B cell (primary cell): ENCODE data around the gene MYH7. TPM values are rescaled to one million over a fixed set of nuclear protein-coding genes. Genes with fewer than 3 reads are reported as not detected.

Experiments
- ATAC-seq: fragments of 200-7000 bp; cut with Tn5 transposase; one replicate; pipeline ENCODE4 v1.10.0; 2021; ENCODE audit warnings: low read depth, mild to moderate bottlenecking, moderate number of reproducible peaks, moderate library complexity
- CTCF ChIA-PET: fragments of 350-600 bp; sonication (Branson Sonifier 250); formaldehyde crosslinking; loops from one replicate; lab custom pipeline; 2021; ENCODE audit warnings: antibody characterized with exemption, inconsistent platforms; lab: Charles Lee
- POLR2A ChIA-PET: fragments of 350-600 bp; sonication (Branson Sonifier 250); formaldehyde crosslinking; loops from one replicate; lab custom pipeline; 2021; ENCODE audit warnings: antibody characterized with exemption; lab: Charles Lee
- DNase-seq: peaks from one replicate; pipeline ENCODE4 v3.0.0; 2013
- H2AFZ ChIP-seq: 2 replicates; pipeline ENCODE4 v1.6.1; 2012; ENCODE audit warnings: mild to moderate bottlenecking, low read depth, low read length; ENCODE audit not compliant: insufficient read depth, poor library complexity, severe bottlenecking
- H3K27ac ChIP-seq, 2 donors: 1 replicate in 1 of 2; 2 replicates in 1 of 2; pipeline ENCODE4 v1.5.1; 2012 to 2013; ENCODE audit warnings: low read length in 2 of 2, mild to moderate bottlenecking in 2 of 2, moderate library complexity in 1 of 2
- H3K27me3 ChIP-seq, 4 experiments: fragments of 200-600 bp in 1 of 4; sonication (generic) in 1 of 4; replicated peaks in 1 of 4; 1 replicate in 2 of 4; 2 replicates in 2 of 4; pipeline versions ENCODE4 v1.6.1 to v1.7.0; 2013 to 2016; ENCODE audit warnings: low read length in 3 of 4, mild to moderate bottlenecking in 2 of 4, mixed read lengths in 1 of 4, moderate library complexity in 1 of 4; ENCODE audit not compliant: insufficient read depth in 4 of 4, control insufficient read depth in 3 of 4; ENCODE audit errors: control extremely low read depth in 1 of 4
- H3K36me3 ChIP-seq, 2 experiments: replicated peaks in 1 of 2; 1 replicate in 1 of 2; 2 replicates in 1 of 2; pipeline versions ENCODE4 v1.6.1 to v1.7.1; 2013; ENCODE audit warnings: low read length in 1 of 2; ENCODE audit not compliant: insufficient read depth in 2 of 2, control insufficient read depth in 1 of 2; ENCODE audit errors: control extremely low read depth in 1 of 2, extremely low read depth in 1 of 2
- H3K4me1 ChIP-seq, 2 donors: fragments of 200-600 bp in 1 of 2; sonication (generic) in 1 of 2; 1 replicate in 1 of 2; 2 replicates in 1 of 2; pipeline versions ENCODE4 v1.5.1 to v1.6.1; 2013 to 2017; ENCODE audit warnings: low read length in 2 of 2; ENCODE audit not compliant: control insufficient read depth in 2 of 2, insufficient read depth in 2 of 2
- H3K4me2 ChIP-seq: replicated peaks from 2 replicates; pipeline ENCODE3; 2012; ENCODE audit warnings: mild to moderate bottlenecking, low read depth, low read length; ENCODE audit not compliant: poor library complexity, severe bottlenecking
- H3K4me3 ChIP-seq, 5 experiments: fragments of 200-600 bp in 1 of 5; sonication (generic) in 1 of 5; 1 replicate in 3 of 5; 2 replicates in 2 of 5; pipeline versions ENCODE4 v1.5.1 to v1.7.0; 2011 to 2016; ENCODE audit warnings: low read length in 4 of 5, mild to moderate bottlenecking in 4 of 5, low read depth in 2 of 5, control low read depth in 1 of 5, moderate library complexity in 1 of 5; ENCODE audit not compliant: insufficient read depth in 1 of 5; ENCODE audit errors: control extremely low read depth in 1 of 5, extremely low read depth in 1 of 5
- H3K79me2 ChIP-seq: fragments of 200-600 bp; sonication (generic); one replicate; pipeline ENCODE4 v1.6.0; 2016; ENCODE audit warnings: low read length; ENCODE audit not compliant: control insufficient read depth, insufficient read depth
- H3K9ac ChIP-seq: fragments of 200-600 bp; sonication (generic); 2 replicates; pipeline ENCODE4 v1.6.1; 2017; ENCODE audit warnings: mild to moderate bottlenecking, low read length, moderate library complexity
- H3K9me3 ChIP-seq, 3 donors: one replicate each; pipeline versions ENCODE4 v1.6.1 to v1.7.1; 2013; ENCODE audit warnings: low read length in 2 of 3; ENCODE audit not compliant: control insufficient read depth in 2 of 3, insufficient read depth in 1 of 3; ENCODE audit errors: control extremely low read depth in 1 of 3
- H4K20me1 ChIP-seq: 2 replicates; pipeline ENCODE4 v1.6.0; 2012; ENCODE audit warnings: mild to moderate bottlenecking, low read length; ENCODE audit not compliant: insufficient read depth, control insufficient read depth, poor library complexity, severe bottlenecking
- H3K27ac Mint-ChIP-seq: one replicate; pipeline ENCODE4 v1.8.0; 2021; ENCODE audit warnings: mixed read lengths
- H3K27me3 Mint-ChIP-seq: one replicate; pipeline ENCODE4 v1.8.0; 2021; ENCODE audit warnings: mixed read lengths
- H3K4me1 Mint-ChIP-seq: one replicate; pipeline ENCODE4 v1.8.0; 2021; ENCODE audit warnings: mixed read lengths
- H3K4me3 Mint-ChIP-seq: one replicate; pipeline ENCODE4 v1.8.0; 2021; ENCODE audit warnings: mixed read lengths
- H3K9me3 Mint-ChIP-seq: one replicate; pipeline ENCODE4 v1.8.0; 2022; ENCODE audit warnings: mixed read lengths; ENCODE audit not compliant: insufficient read depth
- CTCF ChIP-seq: fragments of 200-600 bp; IDR thresholded peaks from one replicate; pipeline ENCODE4 v1.8.0; 2022; ENCODE audit warnings: antibody characterized with exemption, mild to moderate bottlenecking
- EZH2 ChIP-seq: IDR thresholded peaks from 2 replicates; pipeline ENCODE4 v1.6.1; 2012; ENCODE audit warnings: borderline replicate concordance, low read depth, mild to moderate bottlenecking, moderate library complexity, low read length; ENCODE audit not compliant: insufficient read depth, poor library complexity, severe bottlenecking
- WGBS: methylation state at CpG from one replicate; pipeline ENCODE4 v1.1.5; 2013; ENCODE audit warnings: missing lambda C conversion rate; ENCODE audit not compliant: insufficient coverage; 5-methylcytosine and 5-hydroxymethylcytosine counted together
- intact Hi-C: fragments of 100-400 bp; cut with micrococcal nuclease; formaldehyde crosslinking; loops from one replicate; pipeline ENCODE4 v1.10.0; 2022
- polyA plus RNA-seq: library from polyadenylated mRNA; depleted of rRNA; stranded (reverse); fragments of >200 nt; gene quantifications from 2 replicates; pipeline ENCODE4 v1.2.3, GENCODE V29; 2012
- total RNA-seq, 2 donors: library from RNA; stranded (reverse); fragments of 120-200 nt in 1 of 2; gene quantifications; 1 replicate in 1 of 2; 2 replicates in 1 of 2; pipeline versions ENCODE4 v1.2.3 to v1.2.4, GENCODE V29; 2013 to 2022

MYH7 gene
- total and polyA plus RNA-seq, 2 donors (not counting 1 experiment from before 2014, with no cell fraction given) = not detected

DNA sequence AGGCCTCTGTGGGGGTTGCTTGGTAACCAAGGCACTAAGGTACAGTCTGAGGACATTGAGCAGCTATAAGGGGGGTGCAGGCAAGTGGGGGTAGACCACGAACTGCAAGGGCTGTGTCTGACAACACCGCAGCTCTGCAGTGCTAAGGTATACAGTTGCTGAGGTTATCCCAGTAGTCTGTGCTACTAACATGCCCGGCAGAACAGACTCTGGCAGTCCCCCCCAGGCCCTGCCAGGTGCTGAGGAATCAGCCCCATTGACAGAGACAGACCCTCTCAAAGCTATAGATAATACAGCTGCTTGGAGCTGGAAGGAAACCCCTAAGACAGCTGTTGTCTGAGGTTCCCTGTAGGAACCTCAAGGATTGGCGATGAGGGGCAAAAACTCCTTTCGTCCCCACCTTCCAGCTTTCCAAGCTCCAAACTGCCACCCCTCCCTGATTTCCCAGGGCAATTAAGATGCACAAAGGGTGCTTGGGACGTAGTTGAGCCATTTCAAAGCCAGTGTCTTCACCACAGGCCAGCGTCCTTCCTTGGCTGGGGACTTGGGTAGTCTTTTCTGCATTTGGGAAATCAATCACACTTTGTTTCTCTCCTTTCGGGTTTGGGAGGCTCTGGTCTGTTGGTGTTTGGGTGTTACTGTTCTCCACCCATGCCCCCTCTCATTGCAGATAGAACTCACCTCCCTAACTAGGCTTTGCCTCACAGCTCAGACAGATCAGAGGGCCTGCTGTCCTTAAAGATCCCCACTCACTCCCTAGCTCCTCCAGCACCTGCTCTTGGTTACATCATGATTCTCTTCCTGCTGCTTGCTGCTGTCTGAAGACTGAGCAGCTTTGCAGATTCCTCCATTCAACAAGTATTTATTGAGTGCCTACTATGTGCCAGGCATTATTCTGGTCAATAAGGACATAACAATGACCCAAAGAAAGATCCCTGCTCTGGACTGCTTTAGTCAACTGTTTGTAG, 2.0 kb upstream of the MYH7 start:
- H3K27me3 ChIP-seq = peaks cover 0 to 3% (median 1%) of the 10 kb centered on the region in 4 experiments
- H3K9ac ChIP-seq = no peak overlapping the region
- no peaks in the 10 kb centered on the region for H3K4me1 ChIP-seq
- H3K9me3 ChIP-seq = no peaks in the 10 kb centered on the region
- TF ChIP-seq EZH2 (no peak), CTCF (no peak)
- no peak overlapping the region for H3K27ac Mint-ChIP-seq
- H4K20me1 ChIP-seq = no peaks in the 10 kb centered on the region
- ATAC-seq (no peak), DNase-seq (no peak)
- ChIA-PET POLR2A (no interaction called here), CTCF (no interaction called here)
- H3K79me2 ChIP-seq = no peaks in the 10 kb centered on the region
- no peaks in the 10 kb centered on the region for H3K9me3 Mint-ChIP-seq
- H3K4me1 Mint-ChIP-seq = no peaks in the 10 kb centered on the region
- H3K27me3 Mint-ChIP-seq = peaks cover 28% of the 10 kb centered on the region
- intact Hi-C loops = no loop called here
- H3K4me2 ChIP-seq = no peak overlapping the region
- H3K27ac ChIP-seq = no peak overlapping the region
- H3K4me3 ChIP-seq = no peak overlapping the region
- WGBS = 98% methylated on average over 5 of the region's 8 CpGs
- no peaks in the 10 kb centered on the region for H3K36me3 ChIP-seq
- H3K4me3 Mint-ChIP-seq = no peak overlapping the region
- H2AFZ ChIP-seq = no peak overlapping the region
